Sciatic nerve (tissue), 2 donors: ENCODE results near the gene ABO. TPM values are rescaled to one million over a fixed set of nuclear protein-coding genes. Genes with fewer than 3 reads are reported as not detected.
"Not testable (repeated sequence)": the region's sequence is repeated elsewhere in the genome, so short reads cannot be mapped to it uniquely, and the experiment has no call there.

Source experiments
- ATAC-seq: fragments of 200-7000 bp; cut with Tn5 transposase; one replicate; pipeline ENCODE4 v1.9.1; 2020; ENCODE audit warnings: mild to moderate bottlenecking, moderate library complexity
- DNase-seq: peaks from one replicate; pipeline ENCODE4 v3.0.0-alpha.2; 2020; ENCODE audit warnings: low spot score
- intact Hi-C: fragments of 100-400 bp; cut with DNase I; formaldehyde crosslinking; loops from one replicate; pipeline ENCODE4 v1.14.2; 2022
- total RNA-seq: library from RNA; stranded (reverse); fragmentation: NEBNext Ultra II Directional; extraction: Animal tissue kit (Norgen Biotek cat#: 25700); gene quantifications from one replicate; pipeline ENCODE4 v1.2.1, GENCODE V29; 2021
- donor health status: DM: no; HTN: no; CAD: no.
- donor health status: DM: no; HTN: no; CAD: no.

The ABO gene
- 10.9 TPM for total RNA-seq

GRCh38 chr9:133275105-133276000, at the start of gene ABO:
TSS of gene ABO (minus strand) at chr9:133275201.
- intact Hi-C loops, result no loop called here
- DNase-seq (no peak), ATAC-seq (peak; percentile 67)

- DNase-seq (no peak), ATAC-seq (no peak)
- intact Hi-C loops, result no loop called here
Measured at GRCh38 chr9:133323991-133324703, 49.1 kb upstream of the ABO start.

- no peak for ATAC-seq
- intact Hi-C loops, result no loop called here
- no peak for DNase-seq
Measured at GRCh38 chr9:133323211-133323610, 48.2 kb upstream of the ABO start.

GRCh38 chr9:133322701-133323100, 47.7 kb upstream of the ABO start:
- no peak for DNase-seq
- intact Hi-C loops, result no loop called here
- ATAC-seq, result no peak

GRCh38 chr9:133321411-133321935, 46.5 kb upstream of the ABO start:
- intact Hi-C loops, result no loop called here
- ATAC-seq, result no peak
- DNase-seq, result no peak

GRCh38 chr9:133320421-133320881, 45.5 kb upstream of the ABO start:
- intact Hi-C loops, result no loop called here
- DNase-seq (no peak), ATAC-seq (no peak)

GRCh38 chr9:133317551-133317950, 42.5 kb upstream of the ABO start:
- intact Hi-C loops, ATAC-seq: not testable (repeated sequence)
- peak; percentile 46 for DNase-seq

- intact Hi-C loops, result no loop called here
- ATAC-seq, result no peak
- no peak for DNase-seq
Measured at GRCh38 chr9:133315997-133316396, 41.0 kb upstream of the ABO start.

GRCh38 chr9:133309608-133310007, 34.6 kb upstream of the ABO start:
- intact Hi-C loops, result no loop called here
- DNase-seq, result no peak
- no peak for ATAC-seq

GRCh38 chr9:133307301-133307700, 32.3 kb upstream of the ABO start:
- no peak for DNase-seq
- no peak for ATAC-seq
- intact Hi-C loops, result no loop called here

- ATAC-seq (no peak), DNase-seq (no peak)
- intact Hi-C loops, result no loop called here
Measured at GRCh38 chr9:133306242-133307204, 31.5 kb upstream of the ABO start.

GRCh38 chr9:133305731-133306130, 30.7 kb upstream of the ABO start:
- intact Hi-C loops, result no loop called here
- no peak for ATAC-seq
- DNase-seq, result no peak

- DNase-seq (no peak), ATAC-seq (no peak)
- intact Hi-C loops, result no loop called here
Measured at GRCh38 chr9:133304477-133305377, 29.7 kb upstream of the ABO start.

GRCh38 chr9:133304158-133304470, 29.1 kb upstream of the ABO start:
- DNase-seq, result no peak
- intact Hi-C loops, result no loop called here
- no peak for ATAC-seq

- ATAC-seq, result no peak
- DNase-seq, result no peak
- intact Hi-C loops, result no loop called here
Measured at GRCh38 chr9:133303266-133304157, 28.5 kb upstream of the ABO start.

GRCh38 chr9:133301253-133302230, 26.5 kb upstream of the ABO start:
- ATAC-seq, result no peak
- intact Hi-C loops, result no loop called here
- no peak for DNase-seq
